GM12878 (cell line): ENCODE measurements around the gene LGALSL. TPM values are rescaled to one million over a fixed set of nuclear protein-coding genes. Genes with fewer than 3 reads are reported as not detected.

Experiments used
- ATAC-seq: fragments of 200-7000 bp; cut with Tn5 transposase; 3 replicates; pipeline ENCODE4 v1.9.1; 2020; ENCODE audit warnings: mild to moderate bottlenecking, moderate library complexity
- BruUV-seq: library from RNA; stranded (reverse); fragments of 400-500 nt; replicated peaks from 2 replicates; lab custom pipeline; 2021; lab: Mats Ljungman, UMichigan
- CTCF ChIA-PET: fragments of 300-600 bp; sonication (Branson Sonifier 250); formaldehyde crosslinking; extraction: SDS; loops from one replicate; lab custom pipeline; 2021; ENCODE audit warnings: inconsistent platforms; lab: Yijun Ruan, JAX
- POLR2A ChIA-PET: fragments of 350-600 bp; formaldehyde crosslinking; extraction: SDS; loops from one replicate; lab custom pipeline; 2021; ENCODE audit warnings: inconsistent platforms; lab: Charles Lee
- RAD21 ChIA-PET: fragments of 300-600 bp; sonication (Branson Sonifier 250); formaldehyde crosslinking; loops from one replicate; lab custom pipeline; 2023; ENCODE audit warnings: antibody characterized with exemption; ENCODE audit not compliant: unreplicated experiment; lab: Charles Lee
- SMC1A ChIA-PET: fragments of 300-600 bp; sonication (Branson Sonifier 250); formaldehyde crosslinking; loops from one replicate; lab custom pipeline; 2023; ENCODE audit not compliant: unreplicated experiment, uncharacterized antibody; lab: Charles Lee
- DNase-seq: peaks from one replicate; pipeline ENCODE4 v3.0.0-alpha.2; 2011; ENCODE audit warnings: low read depth, low spot score
- FAIRE-seq: peaks from 3 replicates; lab custom pipeline; 2011; peaks lifted over from hg19 to GRCh38; lab: Jason Lieb, UNC
- H2AFZ ChIP-seq: 2 replicates; pipeline ENCODE4 v1.6.0; 2011; ENCODE audit warnings: low read depth, low read length, control low read depth; ENCODE audit not compliant: control insufficient read depth
- H3K27ac ChIP-seq: 2 replicates; pipeline ENCODE4 v1.5.1; 2011; ENCODE audit warnings: control low read depth; ENCODE audit not compliant: control insufficient read depth, insufficient read depth
- H3K27me3 ChIP-seq, 2 experiments: replicated peaks in 1 of 2; 2 replicates each; pipeline versions ENCODE4 v1.6.0 to v1.6.1; 2011; ENCODE audit warnings: low read length in 1 of 2; ENCODE audit not compliant: control insufficient read depth in 2 of 2, insufficient read depth in 2 of 2
- H3K36me3 ChIP-seq, 2 experiments: 2 replicates each; pipeline ENCODE4 v1.5.1; 2011; ENCODE audit warnings: low read length in 1 of 2; ENCODE audit not compliant: control insufficient read depth in 2 of 2, insufficient read depth in 2 of 2
- H3K4me1 ChIP-seq: 2 replicates; pipeline ENCODE4 v1.6.1; 2011; ENCODE audit warnings: mild to moderate bottlenecking, low read length, moderate library complexity, mixed read lengths; ENCODE audit not compliant: control insufficient read depth, insufficient read depth
- H3K4me2 ChIP-seq: 2 replicates; pipeline ENCODE4 v1.6.0; 2011; ENCODE audit warnings: control low read depth; ENCODE audit not compliant: control insufficient read depth, insufficient read depth
- H3K4me3 ChIP-seq: fragments of 200-600 bp; sonication (generic); 2 replicates; pipeline ENCODE4 v1.5.1; 2016
- H3K79me2 ChIP-seq: 2 replicates; pipeline ENCODE4 v1.6.0; 2011; ENCODE audit warnings: low read length; ENCODE audit not compliant: control insufficient read depth, insufficient read depth
- H3K9ac ChIP-seq: 2 replicates; pipeline ENCODE4 v1.8.0; 2011; ENCODE audit warnings: low read length, control low read depth, mixed read lengths; ENCODE audit not compliant: control insufficient read depth, insufficient read depth
- H3K9me3 ChIP-seq: replicated peaks from 3 replicates; pipeline ENCODE4 v1.5.1; 2011; ENCODE audit warnings: mild to moderate bottlenecking, low read length; ENCODE audit not compliant: control insufficient read depth, insufficient read depth
- H4K20me1 ChIP-seq: 2 replicates; pipeline ENCODE4 v1.6.0; 2011; ENCODE audit not compliant: control insufficient read depth, insufficient read depth
- ETV6 ChIP-seq, 2 experiments: fragments of 450-650 bp in 1 of 2; IDR thresholded peaks in 1 of 2; conservative IDR thresholded peaks in 1 of 2; 2 replicates each; pipeline ENCODE4 v1.6.1; 2014; ENCODE audit warnings: antibody characterized with exemption in 1 of 2, borderline replicate concordance in 1 of 2, low read depth in 1 of 2, mild to moderate bottlenecking in 1 of 2, moderate library complexity in 1 of 2
- IRF5 ChIP-seq: fragments of 450-650 bp; IDR thresholded peaks from 2 replicates; pipeline ENCODE4 v1.6.1; 2017; ENCODE audit warnings: borderline replicate concordance
- MYC ChIP-seq: IDR thresholded peaks from 2 replicates; pipeline ENCODE4 v1.6.1; 2011; ENCODE audit warnings: mild to moderate bottlenecking, low read length, moderate library complexity, inconsistent platforms; ENCODE audit not compliant: insufficient read depth, insufficient replicate concordance, insufficient read length, severe bottlenecking
- NR2C2 ChIP-seq: IDR thresholded peaks from 2 replicates; pipeline ENCODE4 v1.6.1; 2011; ENCODE audit warnings: borderline replicate concordance, low read depth; ENCODE audit not compliant: control insufficient read depth, insufficient read length
- POLR2AphosphoS5 ChIP-seq: IDR thresholded peaks from 2 replicates; pipeline ENCODE4 v1.6.1; 2011; ENCODE audit warnings: mild to moderate bottlenecking, low read length, inconsistent platforms
- SP1 ChIP-seq: IDR thresholded peaks from one replicate; pipeline ENCODE4 v1.6.1; 2011; ENCODE audit warnings: low read depth, low read length
- STAT3 ChIP-seq: IDR thresholded peaks from 2 replicates; pipeline ENCODE4 v1.6.1; 2011; ENCODE audit warnings: low read depth, low read length, improper control_type of control experiment
- WGBS: methylation state at CpG from one replicate; pipeline ENCODE4 v1.1.6; 2016; ENCODE audit warnings: low lambda C conversion rate; ENCODE audit not compliant: insufficient replicate concordance, insufficient coverage; ENCODE audit errors: missing lambda C conversion rate; 5-methylcytosine and 5-hydroxymethylcytosine counted together
- in situ Hi-C: fragments of 300-500 bp; cut with MboI; formaldehyde crosslinking; loops from 9 replicates; pipeline ENCODE4 v1.14.3; 2018; ENCODE audit warnings: mixed read lengths
- intact Hi-C: fragments of 100-400 bp; cut with micrococcal nuclease; formaldehyde crosslinking; loops from one replicate; pipeline ENCODE4 v1.14.2; 2022; ENCODE audit not compliant: unreplicated experiment
- polyA plus RNA-seq, 11 experiments: library from polyadenylated mRNA; depleted of rRNA in 4 of 11; unstranded in 6 of 11; stranded (reverse) in 5 of 11; fragments of >200 nt; fragmentation: Nextera tagmentation in 4 of 11; fragmentation: Illumina TruSeq in 1 of 11; extraction: Ambion mirVana in 4 of 11; extraction: Trizol in 1 of 11; gene quantifications; 1 replicate in 1 of 11; 2 replicates in 10 of 11; pipeline versions ENCODE4 v1.2.1 to v1.2.3, GENCODE V29; 2011 to 2016; ENCODE audit warnings: inconsistent platforms in 2 of 11, missing spikeins in 2 of 11, low read depth in 1 of 11
- total RNA-seq, 4 experiments: library from RNA; depleted of rRNA in 3 of 4; stranded (reverse); fragments of >200 nt in 3 of 4; fragmentation: Illumina TruSeq in 1 of 4; extraction: Trizol in 1 of 4; gene quantifications; 2 replicates each; pipeline versions ENCODE4 v1.2.1 to v1.2.3, GENCODE V29; 2013 to 2021

LGALSL gene
- total and polyA plus RNA-seq, 10 of the 15 experiments (the other 5 are each of a cell fraction or from before 2014, with no cell fraction given), result 3.3 to 9.1 (median 4.9) TPM

- Histone ChIP-seq H3K9me3 (no peaks in the 10 kb centered on the region), H4K20me1 (no peaks in the 10 kb centered on the region), H3K79me2 (no peaks in the 10 kb centered on the region), H2AFZ (no peak overlapping the region), H3K36me3 (no peaks in the 10 kb centered on the region), H3K27ac (no peak overlapping the region), H3K4me2 (no peak overlapping the region), H3K4me3 (no peak overlapping the region), H3K4me1 (no peaks in the 10 kb centered on the region), H3K27me3 (peaks cover 0 to 3% of the 10 kb centered on the region in 2 experiments), H3K9ac (no peak overlapping the region)
- ChIA-PET CTCF (interaction anchor here (1.0 to 1.4 kb wide), 3 partner anchors 14 to 172 kb away, joined by 3 to 6 read pairs (median 3); no protein-coding TSS in a partner anchor), SMC1A (interaction anchor here (1.0 to 1.1 kb wide), 2 partner anchors 24 to 171 kb away, joined by 3 read pairs; no protein-coding TSS in a partner anchor), RAD21 (no interaction called here), POLR2A (interaction anchor here (0.7 kb wide), 1 partner anchor 606 kb away, joined by 3 read pairs; no protein-coding TSS in a partner anchor)
- intact Hi-C loops (no loop called here), in situ Hi-C loops (no loop called here)
- ATAC-seq (no peak), FAIRE-seq (no peak), DNase-seq (no peak)
- no TSS peak for BruUV-seq
- TF ChIP-seq POLR2AphosphoS5, result no peak
- TF ChIP-seq ETV6 (conservative IDR thresholded peaks at IDR 0.05 in 1 of 2, IDR thresholded peaks at IDR 0.05 in 1 of 2; ENCODE audit: borderline replicate concordance in 1 of 2, low read depth in 1 of 2), result no peak
- no peak for TF ChIP-seq STAT3
- TF ChIP-seq MYC, result no peak
- no peak for TF ChIP-seq SP1
- TF ChIP-seq IRF5, result no peak
- no peak for TF ChIP-seq NR2C2
- 0% methylated on average over 1 of the region's 1 CpG for WGBS
These were observed 48.0 kb downstream of the LGALSL start for GRCh38 chr2:64501946-64502345.
